Testis (tissue), 2 donors: ENCODE measurements around the gene CLEC4D.

Experiments used
- CTCF ChIP-seq, 3 experiments: fragments of 450-650 bp in 2 of 3; fragments of 200-600 bp in 1 of 3; sonication (generic) in 1 of 3; IDR thresholded peaks; one replicate each; pipeline ENCODE4 v1.5.1; 2016 to 2019; ENCODE audit warnings: antibody characterized with exemption in 3 of 3, mild to moderate bottlenecking in 2 of 3, moderate library complexity in 1 of 3
- POLR2A ChIP-seq: fragments of 450-650 bp; IDR thresholded peaks from one replicate; pipeline ENCODE4 v1.6.1; 2017; ENCODE audit warnings: antibody characterized with exemption, mild to moderate bottlenecking, moderate library complexity

GRCh38 chr12:8519171-8519570 lies 5.9 kb downstream of the CLEC4D start:
- TF ChIP-seq CTCF (IDR thresholded peaks at IDR 0.05), result no peak
- no peak for TF ChIP-seq POLR2A
